Effector memory CD8-positive, alpha-beta T cell (primary cell): Measurements from ENCODE around the gene PHF2.

Experiments used
- ATAC-seq: fragments of 150-1000 bp; cut with Tn5 transposase; replicated peaks from 2 replicates; pipeline ENCODE4 v1.10.0; 2021; ENCODE audit warnings: mild to moderate bottlenecking, moderate library complexity
- DNase-seq, 3 experiments: peaks; one replicate each; pipeline ENCODE4 v3.0.0; 2021
- H3K27ac Mint-ChIP-seq, 2 donors: one replicate each; pipeline ENCODE4 v1.8.0; 2022; ENCODE audit warnings: mild to moderate bottlenecking in 2 of 2, mixed read lengths in 2 of 2, moderate library complexity in 2 of 2
- H3K27me3 Mint-ChIP-seq, 2 donors: one replicate each; pipeline ENCODE4 v1.8.0; 2022; ENCODE audit warnings: mixed read lengths in 2 of 2
- H3K36me3 Mint-ChIP-seq: one replicate; pipeline ENCODE4 v1.8.0; 2022; ENCODE audit warnings: mild to moderate bottlenecking, moderate library complexity, mixed read lengths; ENCODE audit not compliant: insufficient read depth
- H3K4me1 Mint-ChIP-seq, 2 donors: one replicate each; pipeline ENCODE4 v1.8.0; 2022; ENCODE audit warnings: low read depth in 2 of 2, mixed read lengths in 2 of 2
- H3K4me3 Mint-ChIP-seq, 2 donors: one replicate each; pipeline ENCODE4 v1.8.0; 2022; ENCODE audit warnings: mild to moderate bottlenecking in 2 of 2, mixed read lengths in 2 of 2, moderate library complexity in 2 of 2
- H3K9me3 Mint-ChIP-seq, 2 donors: one replicate each; pipeline ENCODE4 v1.8.0; 2022; ENCODE audit warnings: mixed read lengths in 2 of 2

Gene PHF2

GRCh38 chr9:93585259-93585658 is 8.9 kb downstream of the PHF2 start:
- Mint-ChIP-seq H3K4me1 (peaks cover 54 to 60% of the 10 kb centered on the region in 2 donors), H3K4me3 (no peak overlapping the region), H3K36me3 (peaks cover 2% of the 10 kb centered on the region), H3K27me3 (no peaks in the 10 kb centered on the region), H3K27ac (peak overlapping the region in 1 of 2 donors; percentile 19), H3K9me3 (no peaks in the 10 kb centered on the region)
- ATAC-seq (no peak), DNase-seq (no peak)

- H3K27ac Mint-ChIP-seq, result peak overlapping the region in 1 of 2 donors; percentile 90
- no peaks in the 10 kb centered on the region for H3K27me3 Mint-ChIP-seq
- no peak overlapping the region for H3K4me3 Mint-ChIP-seq
Observed at GRCh38 chr9:93585695-93586094, 9.3 kb downstream of the PHF2 start.

DNA sequence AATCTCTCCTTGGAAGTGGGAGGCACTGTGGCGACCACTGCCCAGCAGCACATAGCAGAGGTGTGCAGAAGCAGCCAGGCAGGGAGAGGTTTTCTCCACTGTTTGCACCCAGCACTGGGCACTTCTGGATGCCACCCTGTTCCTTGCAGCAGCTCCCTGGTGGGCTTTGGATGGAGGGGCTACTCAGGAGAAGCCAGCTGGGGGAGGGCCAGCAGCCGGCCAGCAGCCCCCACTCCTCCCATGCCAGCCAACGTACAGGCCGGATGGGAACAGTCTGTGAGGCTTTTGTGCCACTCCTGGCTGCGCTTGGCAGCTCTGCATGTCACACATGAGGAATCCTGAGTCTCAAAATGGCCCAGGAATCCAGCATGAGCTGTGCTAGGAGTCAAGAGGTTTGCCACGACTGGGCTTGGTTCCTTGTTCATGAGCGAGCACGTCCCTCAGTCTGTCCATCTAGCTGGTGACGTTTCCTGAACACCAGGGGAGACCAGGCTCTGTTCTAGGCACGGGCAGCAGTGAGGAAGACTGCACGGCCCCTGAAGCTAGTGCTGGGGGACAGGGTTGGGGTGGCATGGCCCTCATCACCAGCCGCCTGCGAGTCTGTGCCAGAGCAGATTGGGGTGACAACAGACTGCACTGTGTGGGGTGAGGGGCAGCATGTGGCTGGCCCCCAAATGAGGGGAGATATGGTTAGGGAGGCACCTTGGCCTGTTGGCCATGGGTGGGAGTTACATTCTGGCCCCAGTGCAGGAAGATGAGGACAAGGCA is 10.1 kb downstream of the PHF2 start:
- peaks cover 54 to 57% of the 10 kb centered on the region in 2 donors for H3K4me1 Mint-ChIP-seq
- H3K9me3 Mint-ChIP-seq, result no peaks in the 10 kb centered on the region
- no peak for DNase-seq
- peak overlapping the region in 1 of 2 donors; percentile 90 for H3K27ac Mint-ChIP-seq
- H3K27me3 Mint-ChIP-seq, result no peaks in the 10 kb centered on the region
- ATAC-seq, result no peak
- H3K4me3 Mint-ChIP-seq, result peak overlapping the region in 1 of 2 donors; percentile 51
- H3K36me3 Mint-ChIP-seq, result peaks cover 8% of the 10 kb centered on the region

More at GRCh38 chr9:93585695-93586094, 9.3 kb downstream of the PHF2 start:
- DNase-seq, result no peak
- H3K4me1 Mint-ChIP-seq, result peaks cover 53 to 59% of the 10 kb centered on the region in 2 donors
- H3K9me3 Mint-ChIP-seq, result no peaks in the 10 kb centered on the region
- H3K36me3 Mint-ChIP-seq, result peaks cover 6% of the 10 kb centered on the region
- no peak for ATAC-seq

DNA sequence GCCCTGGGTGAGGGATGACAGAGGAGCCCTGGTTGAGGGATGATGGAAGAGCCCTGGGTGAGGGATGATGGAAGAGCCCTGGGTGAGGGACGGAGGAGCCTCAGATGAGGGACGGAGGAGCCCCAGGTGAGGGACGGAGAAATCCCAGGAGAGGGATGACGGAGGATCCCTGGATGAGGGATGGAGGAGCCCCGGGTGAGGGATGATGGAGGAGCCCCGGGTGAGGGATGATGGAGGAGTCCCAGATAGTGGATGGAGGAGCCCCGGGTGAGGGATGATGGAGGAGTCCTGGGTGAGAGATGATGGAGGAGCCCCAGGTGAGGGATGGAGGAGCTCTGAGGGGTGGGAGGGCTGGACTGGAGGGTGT is 10.9 kb downstream of the PHF2 start:
- H3K9me3 Mint-ChIP-seq, result no peaks in the 10 kb centered on the region
- H3K4me1 Mint-ChIP-seq, result peaks cover 55 to 56% of the 10 kb centered on the region in 2 donors
- peak overlapping the region; percentile 52 to 90 for H3K27ac Mint-ChIP-seq
- peaks cover 8% of the 10 kb centered on the region for H3K36me3 Mint-ChIP-seq
- DNase-seq (no peak), ATAC-seq (no peak)
- no peak overlapping the region for H3K4me3 Mint-ChIP-seq
- no peaks in the 10 kb centered on the region for H3K27me3 Mint-ChIP-seq

DNA sequence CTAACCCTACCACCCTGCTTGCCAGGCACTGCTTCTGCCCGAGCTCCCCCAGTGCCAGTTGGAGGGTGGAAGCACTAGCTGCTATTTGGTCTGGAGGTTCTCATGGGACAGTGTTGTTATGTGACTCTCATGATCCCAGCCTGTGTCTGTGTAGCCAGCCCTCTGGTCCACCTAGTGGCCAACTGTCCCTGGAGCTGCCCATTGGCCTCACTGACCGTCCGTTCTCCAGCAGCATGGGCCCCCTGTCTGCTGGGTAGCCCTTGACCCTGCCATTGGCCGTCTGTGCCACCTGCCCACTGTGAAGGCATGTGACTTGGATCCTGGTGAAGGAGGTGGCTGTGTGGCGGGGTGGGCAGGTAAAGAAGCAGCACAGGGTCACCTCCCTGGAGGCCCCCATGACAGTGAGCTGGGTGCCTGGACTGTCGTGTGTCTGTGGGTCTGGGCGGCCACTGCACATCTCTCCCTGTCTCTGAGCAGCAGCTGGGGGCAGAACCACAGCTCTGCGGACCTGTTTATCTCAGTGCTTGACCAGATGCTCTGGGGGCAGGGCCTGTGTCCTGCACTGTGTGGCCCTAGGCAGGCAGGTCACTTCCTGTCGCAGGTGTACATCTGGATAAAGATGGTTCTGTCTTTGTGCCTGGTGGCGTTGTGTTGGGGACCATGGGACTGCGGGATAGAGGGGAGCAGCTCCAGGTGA is 11.4 kb downstream of the PHF2 start:
- no peak for DNase-seq
- H3K36me3 Mint-ChIP-seq, result peaks cover 8% of the 10 kb centered on the region
- no peaks in the 10 kb centered on the region for H3K9me3 Mint-ChIP-seq
- no peak overlapping the region for H3K4me3 Mint-ChIP-seq
- ATAC-seq, result no peak
- H3K4me1 Mint-ChIP-seq, result peaks cover 52 to 55% of the 10 kb centered on the region in 2 donors
- H3K27me3 Mint-ChIP-seq, result no peaks in the 10 kb centered on the region
- peak overlapping the region; percentile 87 to 90 for H3K27ac Mint-ChIP-seq

- no peaks in the 10 kb centered on the region for H3K27me3 Mint-ChIP-seq
- H3K36me3 Mint-ChIP-seq, result peaks cover 8% of the 10 kb centered on the region
- ATAC-seq (no peak), DNase-seq (no peak)
- peak overlapping the region; percentile 87 to 90 for H3K27ac Mint-ChIP-seq
- no peak overlapping the region for H3K4me3 Mint-ChIP-seq
- peaks cover 52 to 55% of the 10 kb centered on the region in 2 donors for H3K4me1 Mint-ChIP-seq
- no peaks in the 10 kb centered on the region for H3K9me3 Mint-ChIP-seq
Observed at GRCh38 chr9:93588641-93589609, 12.5 kb downstream of the PHF2 start.

DNA sequence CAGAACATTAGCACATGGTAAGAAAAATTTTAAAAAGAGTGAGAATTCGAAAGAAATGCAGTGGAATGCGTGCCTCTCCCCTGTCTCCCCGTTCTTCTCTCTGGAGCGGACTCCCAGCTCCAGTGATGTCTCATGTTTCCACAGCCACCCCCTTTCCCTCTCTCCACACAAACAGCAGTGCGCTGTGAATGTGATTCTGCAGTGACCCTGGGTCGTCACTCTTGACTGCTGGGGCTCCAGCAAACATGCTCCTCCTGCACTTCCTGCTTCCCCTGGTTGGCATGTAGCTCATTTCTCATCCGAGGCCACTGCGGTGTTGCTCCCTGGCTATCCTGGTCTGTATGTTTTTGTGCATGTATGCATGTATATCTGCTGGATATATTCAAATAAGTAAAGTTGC is 13.3 kb downstream of the PHF2 start:
- Mint-ChIP-seq H3K27ac (peak overlapping the region; percentile 9 to 87), H3K36me3 (peaks cover 8% of the 10 kb centered on the region), H3K4me1 (peaks cover 52 to 56% of the 10 kb centered on the region in 2 donors), H3K27me3 (no peaks in the 10 kb centered on the region), H3K4me3 (no peak overlapping the region), H3K9me3 (no peaks in the 10 kb centered on the region)
- ATAC-seq (no peak), DNase-seq (no peak)

DNA sequence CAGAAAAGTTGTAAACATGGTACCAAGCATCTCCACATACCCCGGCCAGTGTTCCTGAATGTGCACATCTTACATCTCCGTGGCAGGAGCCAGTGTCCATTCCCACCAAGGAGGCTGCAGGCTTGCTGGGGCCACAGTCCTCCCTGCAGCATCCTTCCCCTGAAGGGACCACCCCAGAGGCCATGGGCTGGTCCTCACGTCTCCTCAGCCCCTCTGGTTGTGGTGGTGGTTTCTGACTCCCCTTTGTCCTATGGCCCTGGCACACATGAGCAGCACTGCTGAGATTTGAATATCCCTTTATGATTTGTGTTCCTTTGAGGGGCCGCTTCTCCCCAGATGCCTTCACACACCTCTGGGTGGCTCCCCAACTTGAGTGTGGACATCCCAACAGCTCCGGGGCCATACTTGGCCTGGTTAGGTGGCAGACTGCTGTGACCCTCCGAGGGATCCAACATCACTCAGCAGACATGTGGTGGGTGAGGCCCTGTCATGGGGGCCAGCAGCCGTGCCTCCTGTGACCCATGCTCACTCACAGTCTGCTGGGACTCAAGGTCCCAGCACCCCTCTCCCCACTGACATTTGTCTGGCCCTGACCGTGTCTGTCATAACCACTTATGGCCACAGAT is 14.3 kb downstream of the PHF2 start:
- H3K9me3 Mint-ChIP-seq, result no peaks in the 10 kb centered on the region
- peaks cover 8% of the 10 kb centered on the region for H3K36me3 Mint-ChIP-seq
- H3K4me1 Mint-ChIP-seq, result peaks cover 49 to 50% of the 10 kb centered on the region in 2 donors
- peak overlapping the region; percentile 9 to 87 for H3K27ac Mint-ChIP-seq
- no peak for ATAC-seq
- DNase-seq, result no peak
- no peaks in the 10 kb centered on the region for H3K27me3 Mint-ChIP-seq
- H3K4me3 Mint-ChIP-seq, result no peak overlapping the region

GRCh38 chr9:93591301-93592007 is 15.1 kb downstream of the PHF2 start:
- Mint-ChIP-seq H3K36me3 (peaks cover 8% of the 10 kb centered on the region), H3K4me1 (peaks cover 52 to 56% of the 10 kb centered on the region in 2 donors), H3K9me3 (no peaks in the 10 kb centered on the region), H3K27ac (peak overlapping the region; percentile 9 to 62), H3K27me3 (no peaks in the 10 kb centered on the region), H3K4me3 (no peak overlapping the region)
- ATAC-seq (no peak), DNase-seq (no peak)

- DNase-seq, result no peak
Observed at GRCh38 chr9:93592008-93592642, 15.7 kb downstream of the PHF2 start.

DNA sequence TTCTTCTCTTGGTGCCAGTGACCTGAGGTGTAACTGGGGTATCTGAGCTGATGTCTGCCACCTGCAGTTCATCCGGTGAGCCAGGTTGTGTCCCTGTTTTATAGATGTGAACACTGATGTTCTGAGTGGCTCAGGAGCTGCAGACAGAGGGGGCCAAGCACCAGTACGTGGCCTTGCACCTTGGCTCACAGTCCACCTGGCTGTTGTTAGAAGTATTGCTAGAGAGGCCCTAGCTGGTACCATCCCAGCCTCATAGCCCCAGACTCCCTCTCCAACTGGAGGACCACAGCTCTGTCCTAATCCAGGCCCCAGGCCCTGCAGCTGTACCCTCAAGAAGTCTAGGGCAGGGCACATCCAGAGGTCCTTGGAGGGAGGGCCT is 16.2 kb downstream of the PHF2 start:
- peak overlapping the region in 1 of 2 donors; percentile 9 for H3K27ac Mint-ChIP-seq
- no peak overlapping the region for H3K4me3 Mint-ChIP-seq
- no peaks in the 10 kb centered on the region for H3K27me3 Mint-ChIP-seq
- peaks cover 53 to 56% of the 10 kb centered on the region in 2 donors for H3K4me1 Mint-ChIP-seq
- no peak for DNase-seq
- ATAC-seq, result peak; percentile 36
- H3K9me3 Mint-ChIP-seq, result no peaks in the 10 kb centered on the region
- H3K36me3 Mint-ChIP-seq, result peaks cover 8% of the 10 kb centered on the region

More at GRCh38 chr9:93592008-93592642, 15.7 kb downstream of the PHF2 start:
- H3K4me3 Mint-ChIP-seq, result no peak overlapping the region
- H3K9me3 Mint-ChIP-seq, result no peaks in the 10 kb centered on the region
- H3K36me3 Mint-ChIP-seq, result peaks cover 8% of the 10 kb centered on the region
- peaks cover 48 to 52% of the 10 kb centered on the region in 2 donors for H3K4me1 Mint-ChIP-seq
- no peaks in the 10 kb centered on the region for H3K27me3 Mint-ChIP-seq
- peak overlapping the region; percentile 9 to 62 for H3K27ac Mint-ChIP-seq
- ATAC-seq, result no peak

GRCh38 chr9:93593144-93593658 is 16.8 kb downstream of the PHF2 start:
- no peaks in the 10 kb centered on the region for H3K27me3 Mint-ChIP-seq
- DNase-seq, result no peak
- H3K36me3 Mint-ChIP-seq, result peaks cover 12% of the 10 kb centered on the region
- ATAC-seq, result no peak
- peaks cover 54 to 55% of the 10 kb centered on the region in 2 donors for H3K4me1 Mint-ChIP-seq
- H3K4me3 Mint-ChIP-seq, result no peak overlapping the region
- H3K27ac Mint-ChIP-seq, result peak overlapping the region in 1 of 2 donors; percentile 9
- H3K9me3 Mint-ChIP-seq, result no peaks in the 10 kb centered on the region
